H1 (cell line): ENCODE results near the gene CCDC60. TPM values are rescaled to one million over a fixed set of nuclear protein-coding genes. Genes with fewer than 3 reads are reported as not detected.

Experiments used
- CTCF ChIA-PET: fragments of 300-600 bp; sonication (Branson Sonifier 250); formaldehyde crosslinking; loops from one replicate; lab custom pipeline; 2021; ENCODE audit not compliant: partially characterized antibody; lab: Charles Lee
- POLR2A ChIA-PET: fragments of 300-600 bp; sonication (Branson Sonifier 250); formaldehyde crosslinking; loops from one replicate; lab custom pipeline; 2021; ENCODE audit warnings: inconsistent platforms; ENCODE audit not compliant: partially characterized antibody; lab: Charles Lee
- DNase-seq, 2 experiments: peaks; one replicate each; pipeline versions ENCODE4 v3.0.0 to v3.0.0-alpha.2; 2010 to 2022; ENCODE audit warnings: low spot score in 2 of 2, low read depth in 1 of 2, mixed read lengths in 1 of 2
- FAIRE-seq: peaks from 2 replicates; lab custom pipeline; 2011; peaks lifted over from hg19 to GRCh38; lab: Jason Lieb, UNC
- H2AFZ ChIP-seq: 2 replicates; pipeline ENCODE4 v1.8.1; 2012; ENCODE audit warnings: low read length, inconsistent platforms
- H2AK5ac ChIP-seq: 2 replicates; pipeline ENCODE4 v1.6.1; 2013; ENCODE audit warnings: low read depth, low read length
- H2BK120ac ChIP-seq: replicated peaks from 2 replicates; pipeline ENCODE3; 2013; ENCODE audit warnings: low read depth, low read length, inconsistent platforms
- H2BK12ac ChIP-seq: 2 replicates; pipeline ENCODE4 v1.6.1; 2013; ENCODE audit warnings: low read depth, low read length
- H2BK15ac ChIP-seq: 2 replicates; pipeline ENCODE4 v1.6.1; 2013; ENCODE audit warnings: low read length
- H2BK20ac ChIP-seq: 2 replicates; pipeline ENCODE4 v1.6.1; 2013; ENCODE audit warnings: low read length
- H2BK5ac ChIP-seq: 2 replicates; pipeline ENCODE4 v1.6.1; 2013; ENCODE audit warnings: low read depth, low read length
- H3K14ac ChIP-seq: 2 replicates; pipeline ENCODE4 v1.6.1; 2013; ENCODE audit warnings: inconsistent platforms; ENCODE audit not compliant: insufficient read length
- H3K18ac ChIP-seq: 2 replicates; pipeline ENCODE4 v1.6.1; 2013; ENCODE audit warnings: low read length; ENCODE audit errors: extremely low read depth
- H3K23ac ChIP-seq: 2 replicates; pipeline ENCODE4 v1.6.1; 2013; ENCODE audit warnings: inconsistent platforms; ENCODE audit not compliant: insufficient read length
- H3K23me2 ChIP-seq: 2 replicates; pipeline ENCODE4 v1.6.1; 2013; ENCODE audit warnings: low read depth, low read length
- H3K27ac ChIP-seq: 2 replicates; pipeline ENCODE4 v1.6.1; 2011; ENCODE audit warnings: low read depth, low read length, inconsistent platforms
- H3K27me3 ChIP-seq, 4 experiments: replicated peaks in 1 of 4; 1 replicate in 1 of 4; 2 replicates in 3 of 4; pipeline versions ENCODE4 v1.6.1 to v1.8.1; 2011 to 2013; ENCODE audit warnings: low read length in 3 of 4, mild to moderate bottlenecking in 3 of 4, inconsistent platforms in 2 of 4, mixed read lengths in 2 of 4, moderate library complexity in 1 of 4; ENCODE audit not compliant: control insufficient read depth in 3 of 4, insufficient read depth in 3 of 4; ENCODE audit errors: extremely low read depth in 1 of 4
- H3K36me3 ChIP-seq, 4 experiments: 2 replicates each; pipeline versions ENCODE4 v1.6.1 to v1.8.1; 2011 to 2013; ENCODE audit warnings: mild to moderate bottlenecking in 4 of 4, low read length in 3 of 4, moderate library complexity in 2 of 4, control low read depth in 1 of 4, inconsistent platforms in 1 of 4; ENCODE audit not compliant: insufficient read depth in 4 of 4, control insufficient read depth in 2 of 4
- H3K4ac ChIP-seq: replicated peaks from 2 replicates; pipeline ENCODE3; 2013; ENCODE audit warnings: low read length, low read depth, mixed read lengths, inconsistent platforms; ENCODE audit not compliant: insufficient read length
- H3K4me1 ChIP-seq, 4 experiments: replicated peaks in 1 of 4; 1 replicate in 1 of 4; 2 replicates in 3 of 4; pipeline versions ENCODE4 v1.6.1 to v1.8.1; 2011 to 2013; ENCODE audit warnings: low read length in 3 of 4, inconsistent platforms in 2 of 4, mixed read lengths in 1 of 4; ENCODE audit not compliant: insufficient read depth in 4 of 4, control insufficient read depth in 3 of 4
- H3K4me2 ChIP-seq, 2 experiments: 2 replicates each; pipeline versions ENCODE4 v1.6.1 to v1.8.1; 2011 to 2013; ENCODE audit warnings: low read depth in 2 of 2, low read length in 2 of 2, control low read depth in 1 of 2, inconsistent platforms in 1 of 2, mild to moderate bottlenecking in 1 of 2; ENCODE audit not compliant: insufficient read depth in 1 of 2
- H3K4me3 ChIP-seq, 4 experiments: fragments of 200-600, 300-600 bp in 1 of 4; sonication (generic), shearing (Covaris generic), sonication (Bioruptor Twin) in 1 of 4; 2 replicates each; pipeline versions ENCODE4 v1.5.1 to v1.8.1; 2011 to 2016; ENCODE audit warnings: low read length in 4 of 4, low read depth in 3 of 4, control low read depth in 2 of 4, inconsistent platforms in 2 of 4, mild to moderate bottlenecking in 2 of 4, mixed read lengths in 1 of 4, moderate library complexity in 1 of 4; ENCODE audit not compliant: insufficient read depth in 2 of 4; ENCODE audit errors: extremely low read depth in 1 of 4
- H3K56ac ChIP-seq: replicated peaks from 2 replicates; pipeline ENCODE3; 2013; ENCODE audit warnings: low read depth, mild to moderate bottlenecking, mixed read lengths, low read length, inconsistent platforms; ENCODE audit not compliant: insufficient read length
- H3K79me1 ChIP-seq: 2 replicates; pipeline ENCODE4 v1.6.1; 2013; ENCODE audit warnings: low read depth, low read length, control low read depth
- H3K79me2 ChIP-seq, 2 experiments: 2 replicates each; pipeline versions ENCODE4 v1.6.1 to v1.8.1; 2012 to 2013; ENCODE audit warnings: low read length in 2 of 2, mild to moderate bottlenecking in 2 of 2, inconsistent platforms in 1 of 2; ENCODE audit not compliant: insufficient read depth in 2 of 2, control insufficient read depth in 1 of 2
- H3K9ac ChIP-seq, 4 experiments: replicated peaks in 1 of 4; 1 replicate in 1 of 4; 2 replicates in 3 of 4; pipeline versions ENCODE4 v1.6.1 to v1.8.1; 2011 to 2013; ENCODE audit warnings: low read depth in 3 of 4, low read length in 3 of 4, control low read depth in 2 of 4, mild to moderate bottlenecking in 2 of 4, moderate library complexity in 2 of 4, inconsistent platforms in 1 of 4; ENCODE audit errors: extremely low read depth in 1 of 4
- H3K9me3 ChIP-seq, 2 experiments: 2 replicates each; pipeline versions ENCODE4 v1.6.1 to v1.8.1; 2012 to 2013; ENCODE audit warnings: mild to moderate bottlenecking in 2 of 2, moderate library complexity in 2 of 2, control low read depth in 1 of 2, inconsistent platforms in 1 of 2, low read depth in 1 of 2, low read length in 1 of 2, mixed read lengths in 1 of 2; ENCODE audit not compliant: insufficient read depth in 2 of 2
- H4K20me1 ChIP-seq, 2 experiments: replicated peaks in 1 of 2; 2 replicates each; pipeline versions ENCODE3 to v1.8.1; 2011 to 2013; ENCODE audit warnings: inconsistent platforms in 2 of 2, low read length in 2 of 2, mild to moderate bottlenecking in 1 of 2; ENCODE audit not compliant: insufficient read depth in 2 of 2, control insufficient read depth in 1 of 2
- H4K5ac ChIP-seq: 2 replicates; pipeline ENCODE4 v1.6.1; 2013; ENCODE audit warnings: low read length, low read depth, mixed read lengths, inconsistent platforms; ENCODE audit not compliant: insufficient read length
- H4K8ac ChIP-seq: 2 replicates; pipeline ENCODE4 v1.8.0; 2013; ENCODE audit warnings: mild to moderate bottlenecking, moderate library complexity, low read length, inconsistent platforms; ENCODE audit not compliant: insufficient read depth; ENCODE audit errors: extremely low read depth
- H4K91ac ChIP-seq: replicated peaks from 2 replicates; pipeline ENCODE3; 2013; ENCODE audit warnings: low read length, mixed read lengths, inconsistent platforms; ENCODE audit not compliant: insufficient read length
- BACH1 ChIP-seq: IDR thresholded peaks from 2 replicates; pipeline ENCODE4 v1.6.1; 2012; ENCODE audit warnings: low read length, improper control_type of control experiment
- BCL11A ChIP-seq, 2 experiments: IDR thresholded peaks; one replicate each; pipeline ENCODE4 v1.6.1; 2011; ENCODE audit warnings: low read depth in 2 of 2, low read length in 2 of 2, mild to moderate bottlenecking in 2 of 2
- BRCA1 ChIP-seq: IDR thresholded peaks from 2 replicates; pipeline ENCODE4 v1.6.1; 2012; ENCODE audit warnings: low read depth, low read length, improper control_type of control experiment
- CTBP2 ChIP-seq: IDR thresholded peaks from 2 replicates; pipeline ENCODE4 v1.7.0; 2011; ENCODE audit warnings: borderline replicate concordance, mild to moderate bottlenecking, moderate library complexity, mixed read lengths, low read length; ENCODE audit not compliant: insufficient read depth, insufficient read length
- EGR1 ChIP-seq: IDR thresholded peaks from 2 replicates; pipeline ENCODE4 v1.6.1; 2011; ENCODE audit warnings: low read depth, low read length, borderline replicate concordance
- FOSL1 ChIP-seq: IDR thresholded peaks from 2 replicates; pipeline ENCODE4 v1.6.1; 2011; ENCODE audit warnings: mild to moderate bottlenecking, low read depth, low read length, moderate library complexity; ENCODE audit not compliant: insufficient read depth
- HDAC6 ChIP-seq: IDR thresholded peaks from one replicate; pipeline ENCODE4 v1.7.1; 2012; ENCODE audit warnings: low read depth, mild to moderate bottlenecking, inconsistent platforms, low read length, moderate library complexity
- JUND ChIP-seq: IDR thresholded peaks from 2 replicates; pipeline ENCODE4 v1.6.1; 2011; ENCODE audit warnings: mild to moderate bottlenecking, improper control_type of control experiment, low read length
- NANOG ChIP-seq: IDR thresholded peaks from 2 replicates; pipeline ENCODE4 v1.6.1; 2011; ENCODE audit warnings: low read length, low read depth, mild to moderate bottlenecking, inconsistent platforms; ENCODE audit not compliant: insufficient read depth, poor library complexity, severe bottlenecking
- POLR2A ChIP-seq, 2 experiments: IDR thresholded peaks; 1 replicate in 1 of 2; 2 replicates in 1 of 2; pipeline ENCODE4 v1.6.1; 2011; ENCODE audit warnings: low read depth in 2 of 2, low read length in 2 of 2, mild to moderate bottlenecking in 2 of 2; ENCODE audit errors: control extremely low read depth in 1 of 2
- RBBP5 ChIP-seq: IDR thresholded peaks from 2 replicates; pipeline ENCODE4 v1.7.1; 2012; ENCODE audit warnings: low read depth, mild to moderate bottlenecking, inconsistent platforms, low read length, moderate library complexity, borderline replicate concordance
- TCF12 ChIP-seq: IDR thresholded peaks from 2 replicates; pipeline ENCODE4 v1.6.1; 2011; ENCODE audit warnings: low read depth, mild to moderate bottlenecking, low read length
- TEAD4 ChIP-seq: IDR thresholded peaks from 2 replicates; pipeline ENCODE4 v1.6.1; 2012; ENCODE audit warnings: low read depth, low read length, inconsistent platforms, mixed read lengths
- YY1 ChIP-seq: IDR thresholded peaks from 2 replicates; pipeline ENCODE4 v1.6.1; 2011; ENCODE audit warnings: low read depth, mild to moderate bottlenecking, low read length
- WGBS, 2 experiments: shearing (Covaris generic) in 1 of 2; methylation state at CpG; one replicate each; pipeline versions ENCODE4 v1.1.6 to v1.1.7; 2013 to 2015; ENCODE audit warnings: low lambda C conversion rate in 2 of 2, mixed read lengths in 2 of 2, inconsistent platforms in 1 of 2, low coverage in 1 of 2, missing lambda C conversion rate in 1 of 2; ENCODE audit not compliant: insufficient replicate concordance in 2 of 2, insufficient coverage in 1 of 2, insufficient read length in 1 of 2; ENCODE audit errors: extremely low coverage in 1 of 2, missing lambda C conversion rate in 1 of 2; 5-methylcytosine and 5-hydroxymethylcytosine counted together
- polyA plus RNA-seq, 7 experiments: library from polyadenylated mRNA; depleted of rRNA in 3 of 7; stranded (reverse) in 5 of 7; unstranded in 2 of 7; fragments of >200 nt in 5 of 7; fragments of 200-250 nt in 2 of 7; gene quantifications; 1 replicate in 5 of 7; 2 replicates in 1 of 7; 4 replicates in 1 of 7; pipeline versions ENCODE4 v1.2.1 to v1.2.3, GENCODE V29; 2011 to 2013; ENCODE audit warnings: missing spikeins in 2 of 7, mixed read lengths in 2 of 7
- total RNA-seq: library from RNA; stranded (reverse); fragmentation: NEBNext Ultra II Directional; extraction: Animal tissue kit (Norgen Biotek cat#: 25700); gene quantifications from 2 replicates; pipeline ENCODE4 v1.2.1, GENCODE V29; 2021

The CCDC60 gene
- total and polyA plus RNA-seq, 2 of the 8 experiments (the other 6 are each of a cell fraction or from before 2014, with no cell fraction given), result 0.05 TPM; not detected in 1

DNA sequence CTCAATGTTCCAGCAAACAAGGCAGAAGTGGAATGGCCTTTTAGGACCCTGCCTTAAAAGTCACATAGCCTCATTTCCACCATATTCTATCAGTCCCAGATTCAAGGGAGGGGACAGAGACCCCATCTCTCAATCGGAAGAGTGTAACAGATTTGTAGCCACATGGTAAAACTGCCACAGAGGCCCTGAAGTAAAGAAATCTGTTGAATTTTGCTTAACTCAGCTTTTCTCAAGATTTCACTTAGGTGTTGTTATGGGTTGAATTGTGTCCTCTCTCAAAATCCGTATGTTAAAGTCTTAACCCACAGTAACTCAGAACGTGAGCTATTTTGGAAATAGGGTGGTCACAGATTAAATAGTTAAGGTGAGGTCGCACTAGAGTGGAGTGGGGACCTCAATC lies 22.7 kb upstream of the CCDC60 start:
- ChIA-PET POLR2A (no interaction called here), CTCF (interaction anchor here (0.6 to 5.2 kb wide), 7 partner anchors 10 to 102 kb away, joined by 3 to 19 read pairs (median 5); no protein-coding TSS in a partner anchor)
- DNase-seq (no peak), FAIRE-seq (no peak)
- Histone ChIP-seq H4K8ac (no peak overlapping the region), H3K18ac (no peak overlapping the region), H3K9ac (no peak overlapping the region), H3K14ac (no peak overlapping the region), H3K23me2 (no peaks in the 10 kb centered on the region), H2BK12ac (no peak overlapping the region), H2BK20ac (no peak overlapping the region), H3K23ac (no peak overlapping the region), H4K91ac (no peak overlapping the region), H2AK5ac (no peak overlapping the region), H2BK120ac (no peak overlapping the region), H3K79me2 (no peaks in the 10 kb centered on the region), H2BK15ac (peak overlapping the region; percentile 88; the same call in 1 of the 2 replicates), H4K5ac (no peak overlapping the region), H3K4ac (no peak overlapping the region), H3K79me1 (no peaks in the 10 kb centered on the region), H3K27ac (no peak overlapping the region), H2BK5ac (no peak overlapping the region), H3K56ac (no peak overlapping the region), H3K4me2 (no peak overlapping the region), H3K4me3 (no peak overlapping the region), H3K4me1 (peaks cover 0 to 5% (median 4%) of the 10 kb centered on the region in 4 experiments; a peak in 5 of 7 replicates), H3K36me3 (no peaks in the 10 kb centered on the region), H3K9me3 (no peaks in the 10 kb centered on the region; a peak in 2 of 4 replicates), H3K27me3 (no peaks in the 10 kb centered on the region), H4K20me1 (no peaks in the 10 kb centered on the region), H2AFZ (no peak overlapping the region)
- 84% methylated on average over 4 of the region's 4 CpGs; no CpG with 5 or more reads in 1 of the 2 experiments for WGBS, 2 experiments
- TF ChIP-seq RBBP5, result no peak
- TF ChIP-seq JUND, result no peak
- TF ChIP-seq CTBP2, result no peak
- no peak for TF ChIP-seq BRCA1
- no peak for TF ChIP-seq YY1
- no peak for TF ChIP-seq NANOG
- no peak for TF ChIP-seq HDAC6
- no peak for TF ChIP-seq FOSL1
- TF ChIP-seq BCL11A (IDR thresholded peaks at IDR 0.05; ENCODE audit: low read depth in 2 of 2, low read length in 2 of 2), result no peak
- no peak for TF ChIP-seq TEAD4
- TF ChIP-seq POLR2A (IDR thresholded peaks at IDR 0.05; ENCODE audit: control extremely low read depth in 1 of 2, low read depth in 2 of 2, low read length in 2 of 2), result no peak
- no peak for TF ChIP-seq BACH1
- no peak for TF ChIP-seq TCF12
- TF ChIP-seq EGR1, result no peak
